GM12891 (cell line): Measurements from ENCODE around the gene SCARF2.

Experiments used
- POLR2A ChIP-seq: IDR thresholded peaks from 2 replicates; pipeline ENCODE4 v1.6.1; 2011; ENCODE audit warnings: low read depth, low read length, control low read depth
- POLR2AphosphoS5 ChIP-seq: IDR thresholded peaks from 2 replicates; pipeline ENCODE4 v1.6.1; 2011; ENCODE audit warnings: low read depth, low read length, control low read depth

DNA sequence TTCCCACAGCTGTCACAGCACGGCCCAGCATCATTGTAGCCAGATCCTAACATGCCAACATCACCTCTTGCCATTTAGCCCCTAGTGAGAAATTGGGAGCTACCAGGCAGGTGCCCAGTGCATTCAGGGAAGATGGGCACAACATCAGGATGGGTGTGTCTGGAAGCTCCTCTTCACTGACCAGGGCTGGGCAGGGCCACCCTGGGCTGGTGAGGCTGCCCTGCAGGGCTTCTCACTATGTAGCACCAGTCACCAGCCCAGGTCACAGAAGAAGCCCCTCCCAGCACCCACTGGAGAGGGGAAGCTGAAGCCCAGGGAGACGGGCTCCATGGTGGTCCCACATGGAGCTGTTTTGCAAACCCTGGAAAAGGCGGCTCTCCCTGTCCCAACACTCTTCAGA lies 29.8 kb downstream of the SCARF2 start:
- TF ChIP-seq POLR2A, result no peak
- no peak for TF ChIP-seq POLR2AphosphoS5
